A549 (cell line): Measurements from ENCODE around the gene F5. TPM values are rescaled to one million over a fixed set of nuclear protein-coding genes. Genes with fewer than 3 reads are reported as not detected.

Experiments
- ATAC-seq, 2 experiments: fragments of 200-7000 bp in 1 of 2; fragments of >200 bp in 1 of 2; cut with Nextera tagmentation in 1 of 2; cut with Tn5 transposase in 1 of 2; 3 replicates each; pipeline versions ENCODE4 v1.8.0 to v1.9.1; 2018 to 2020; ENCODE audit warnings: mild to moderate bottlenecking in 1 of 2, moderate library complexity in 1 of 2
- CTCF ChIA-PET: fragments of 300-600 bp; sonication (Branson Sonifier 250); formaldehyde crosslinking; extraction: SDS; loops from one replicate; lab custom pipeline; 2021; ENCODE audit warnings: antibody characterized with exemption, inconsistent platforms; lab: Yijun Ruan, JAX
- POLR2A ChIA-PET: fragments of 350-600 bp; formaldehyde crosslinking; extraction: SDS; loops from one replicate; lab custom pipeline; 2021; ENCODE audit warnings: antibody characterized with exemption, inconsistent platforms; lab: Yijun Ruan, JAX
- DNase-seq, 2 experiments: peaks; one replicate each; pipeline versions ENCODE4 v3.0.0 to v3.0.0-alpha.2; 2011 to 2016; ENCODE audit warnings: low read depth in 1 of 2, low spot score in 1 of 2
- FAIRE-seq: peaks from 2 replicates; lab custom pipeline; 2011; peaks lifted over from hg19 to GRCh38; lab: Jason Lieb, UNC
- H3K27ac ChIP-seq, 2 experiments: fragments of >200 bp; sonication (Bioruptor Twin); formaldehyde crosslinking; 3 replicates each; pipeline ENCODE4 v1.5.1; 2016 to 2017
- H3K4me1 ChIP-seq: fragments of >200 bp; sonication (Bioruptor Twin); formaldehyde crosslinking; 3 replicates; pipeline ENCODE4 v1.6.1; 2016
- H3K4me2 ChIP-seq: fragments of >200 bp; sonication (Bioruptor Twin); formaldehyde crosslinking; 3 replicates; pipeline ENCODE4 v1.6.1; 2016
- H3K4me3 ChIP-seq: fragments of >200 bp; sonication (Bioruptor Twin); formaldehyde crosslinking; 3 replicates; pipeline ENCODE4 v1.5.1; 2016
- H3K9me3 ChIP-seq: fragments of >200 bp; sonication (Bioruptor Twin); formaldehyde crosslinking; 3 replicates; pipeline ENCODE4 v1.6.1; 2016
- CEBPB ChIP-seq, 2 experiments: fragments of >200 bp in 1 of 2; sonication (Bioruptor Twin) in 1 of 2; formaldehyde crosslinking in 1 of 2; IDR thresholded peaks; 2 replicates each; pipeline ENCODE4 v1.6.1; 2012 to 2016
- CHD2 ChIP-seq: fragments of 150-350 bp; IDR thresholded peaks from 2 replicates; pipeline ENCODE4 v1.6.1; 2014; ENCODE audit warnings: low read length; ENCODE audit not compliant: partially characterized antibody
- E2F6 ChIP-seq: IDR thresholded peaks from 2 replicates; pipeline ENCODE4 v1.6.1; 2012; ENCODE audit warnings: low read depth, borderline replicate concordance
- ESRRA ChIP-seq: fragments of 150-350 bp; IDR thresholded peaks from 2 replicates; pipeline ENCODE4 v1.6.1; 2014; ENCODE audit warnings: mild to moderate bottlenecking, low read length, borderline replicate concordance
- FOSB ChIP-seq: fragments of 250-450 bp; sonication (Bioruptor Pico); IDR thresholded peaks from 2 replicates; pipeline ENCODE4 v1.5.0; 2020; ENCODE audit warnings: mild to moderate bottlenecking, moderate library complexity
- FOXS1 ChIP-seq: fragments of 250-450 bp; sonication (Bioruptor Pico); IDR thresholded peaks from 2 replicates; pipeline ENCODE4 v1.5.0; 2020; ENCODE audit warnings: mild to moderate bottlenecking, moderate library complexity
- HOXB13 ChIP-seq: fragments of 250-450 bp; sonication (Bioruptor Pico); IDR thresholded peaks from 2 replicates; pipeline ENCODE4 v1.5.0; 2020; ENCODE audit warnings: low read depth, mild to moderate bottlenecking, moderate library complexity
- HOXB5 ChIP-seq: fragments of 250-450 bp; sonication (Bioruptor Pico); IDR thresholded peaks from 2 replicates; pipeline ENCODE4 v1.5.0; 2020; ENCODE audit warnings: mild to moderate bottlenecking, moderate library complexity
- KDM5A ChIP-seq: fragments of 200-600 bp; sonication (generic); IDR thresholded peaks from 2 replicates; pipeline ENCODE4 v1.6.1; 2016; ENCODE audit warnings: antibody characterized with exemption, mild to moderate bottlenecking
- MAFK ChIP-seq: fragments of 450-650 bp; IDR thresholded peaks from 2 replicates; pipeline ENCODE4 v1.6.1; 2014; ENCODE audit not compliant: partially characterized antibody
- MAZ ChIP-seq: fragments of 150-350 bp; IDR thresholded peaks from 2 replicates; pipeline ENCODE4 v1.6.1; 2014; ENCODE audit warnings: antibody characterized with exemption, low read depth, low read length, borderline replicate concordance
- NFE2L2 ChIP-seq: fragments of 150-350 bp; conservative IDR thresholded peaks from 2 replicates; pipeline ENCODE4 v1.6.1; 2014; ENCODE audit warnings: low read length
- PHF8 ChIP-seq: fragments of 200-600 bp; sonication (generic); IDR thresholded peaks from 2 replicates; pipeline ENCODE4 v1.6.1; 2016; ENCODE audit warnings: low read depth, mild to moderate bottlenecking, antibody characterized with exemption, moderate library complexity, borderline replicate concordance
- POLR2AphosphoS2 ChIP-seq: conservative IDR thresholded peaks from 2 replicates; pipeline ENCODE4 v1.6.1; 2012; ENCODE audit warnings: low read length, improper control_type of control experiment, inconsistent platforms
- RFX5 ChIP-seq: fragments of 450-650 bp; IDR thresholded peaks from 2 replicates; pipeline ENCODE4 v1.7.1; 2014; ENCODE audit warnings: antibody characterized with exemption, mild to moderate bottlenecking, moderate library complexity
- RNF2 ChIP-seq: fragments of 200-600 bp; sonication (generic); IDR thresholded peaks from 2 replicates; pipeline ENCODE4 v1.6.1; 2016; ENCODE audit warnings: low read depth, mild to moderate bottlenecking, antibody characterized with exemption, moderate library complexity, borderline replicate concordance
- SREBF2 ChIP-seq: fragments of 450-650 bp; IDR thresholded peaks from 2 replicates; pipeline ENCODE4 v1.6.1; 2014; ENCODE audit warnings: mild to moderate bottlenecking, moderate library complexity
- TP53 ChIP-seq: fragments of 250-450 bp; sonication (Bioruptor Pico); IDR thresholded peaks from 2 replicates; pipeline ENCODE4 v1.5.0; 2021; ENCODE audit warnings: mild to moderate bottlenecking, moderate library complexity
- ZNF302 ChIP-seq: fragments of 250-450 bp; sonication (Bioruptor Pico); IDR thresholded peaks from 2 replicates; pipeline ENCODE4 v1.9.0; 2021; ENCODE audit warnings: inconsistent platforms, mild to moderate bottlenecking, moderate library complexity
- WGBS: methylation state at CpG from one replicate; pipeline ENCODE4 v1.1.6; 2017; ENCODE audit errors: missing lambda C conversion rate; 5-methylcytosine and 5-hydroxymethylcytosine counted together
- polyA plus RNA-seq, 4 experiments: library from polyadenylated mRNA; depleted of rRNA in 3 of 4; stranded (reverse); fragments of >200 nt; fragmentation: RNase III in 1 of 4; extraction: RNeasy Plus Mini Kit Qiagen cat#74134 plus additional on column Dnase treatment in 1 of 4; gene quantifications; 2 replicates in 3 of 4; 3 replicates in 1 of 4; pipeline ENCODE4 v1.2.3, GENCODE V29; 2011 to 2017
- TF ChIP-seq, protein P1 (sequence below): fragments of 150-350 bp; IDR thresholded peaks from 2 replicates; pipeline ENCODE4 v1.6.1; 2014; ENCODE audit warnings: low read depth, mild to moderate bottlenecking, low read length
- TF ChIP-seq, protein P2 (sequence below): IDR thresholded peaks from 2 replicates; pipeline ENCODE4 v1.6.1; 2012
- TF ChIP-seq, protein P3 (sequence below): IDR thresholded peaks from 2 replicates; pipeline ENCODE4 v1.6.1; 2012

Gene F5
- polyA plus RNA-seq, 2 of the 4 experiments (the other 2 are of a cell fraction): 0.04 to 0.36 TPM

DNA sequence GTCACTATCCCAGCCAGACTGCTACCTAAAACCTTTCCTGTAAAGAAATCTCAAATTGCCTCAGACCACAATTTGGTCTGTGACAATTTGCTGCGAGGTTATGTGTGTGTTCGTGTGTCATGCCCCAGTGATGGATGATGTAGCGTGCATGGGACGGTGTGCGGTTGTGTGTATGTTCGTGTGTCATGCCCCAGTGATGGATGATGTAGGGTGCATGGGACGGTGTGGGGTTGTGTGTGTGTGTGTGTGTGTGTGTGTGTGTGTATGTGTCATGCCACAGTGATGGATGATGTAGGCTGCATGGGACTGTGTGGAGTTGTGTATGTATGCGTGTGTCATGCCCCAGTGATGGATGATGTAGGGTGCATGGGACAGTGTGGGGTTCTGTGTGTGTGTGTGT, 34.3 kb upstream of the F5 start:
- Histone ChIP-seq H3K27ac (no peak overlapping the region), H3K4me2 (no peak overlapping the region), H3K9me3 (no peaks in the 10 kb centered on the region), H3K4me1 (no peaks in the 10 kb centered on the region), H3K4me3 (no peak overlapping the region)
- POLR2A ChIA-PET: no interaction called here
- FAIRE-seq (no peak), ATAC-seq (no peak), DNase-seq (no peak)
- TF ChIP-seq MAZ (no peak), RFX5 (no peak)
- WGBS: 65% methylated on average over 8 of the region's 8 CpGs
- CTCF ChIA-PET: no interaction called here

DNA sequence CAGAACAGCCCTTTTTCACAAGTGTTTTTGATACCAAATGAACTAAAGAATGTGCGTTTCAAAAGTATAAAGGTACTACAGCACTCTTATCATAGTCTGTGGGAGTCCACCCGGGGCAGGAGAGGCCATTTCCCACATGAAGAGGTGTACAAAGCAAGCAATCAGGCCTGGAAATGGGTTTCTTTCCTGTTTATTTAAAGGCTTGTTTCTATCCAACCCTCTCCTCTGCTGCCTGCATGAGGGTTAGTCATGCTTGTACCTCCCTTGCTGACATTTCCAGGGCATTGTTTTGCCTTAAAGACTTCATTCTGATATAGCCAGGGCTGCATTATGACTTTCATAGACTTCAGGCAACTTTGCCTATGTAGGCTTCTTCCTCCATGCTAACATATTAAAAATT, 32.1 kb upstream of the F5 start:
- DNase-seq (no peak), ATAC-seq (no peak), FAIRE-seq (no peak)
- Histone ChIP-seq H3K27ac (no peak overlapping the region), H3K4me2 (no peak overlapping the region), H3K4me1 (no peaks in the 10 kb centered on the region), H3K4me3 (no peak overlapping the region), H3K9me3 (no peaks in the 10 kb centered on the region)
- no peak for TF ChIP-seq POLR2AphosphoS2
- no peak for TF ChIP-seq FOXS1 (CRISPR knock-in tag)
- TF ChIP-seq HOXB13: no peak
- TF ChIP-seq HOXB5 (CRISPR knock-in tag): no peak
- no peak for TF ChIP-seq CHD2
- TF ChIP-seq, protein P1, sequence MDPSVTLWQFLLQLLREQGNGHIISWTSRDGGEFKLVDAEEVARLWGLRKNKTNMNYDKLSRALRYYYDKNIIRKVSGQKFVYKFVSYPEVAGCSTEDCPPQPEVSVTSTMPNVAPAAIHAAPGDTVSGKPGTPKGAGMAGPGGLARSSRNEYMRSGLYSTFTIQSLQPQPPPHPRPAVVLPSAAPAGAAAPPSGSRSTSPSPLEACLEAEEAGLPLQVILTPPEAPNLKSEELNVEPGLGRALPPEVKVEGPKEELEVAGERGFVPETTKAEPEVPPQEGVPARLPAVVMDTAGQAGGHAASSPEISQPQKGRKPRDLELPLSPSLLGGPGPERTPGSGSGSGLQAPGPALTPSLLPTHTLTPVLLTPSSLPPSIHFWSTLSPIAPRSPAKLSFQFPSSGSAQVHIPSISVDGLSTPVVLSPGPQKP: no peak
- CTCF ChIA-PET: interaction anchor here (1.0 kb wide), 1 partner anchor 35 kb away, joined by 3 read pairs; no protein-coding TSS in a partner anchor
- WGBS: 5% methylated on average over 2 of the region's 2 CpGs
- POLR2A ChIA-PET: no interaction called here

DNA sequence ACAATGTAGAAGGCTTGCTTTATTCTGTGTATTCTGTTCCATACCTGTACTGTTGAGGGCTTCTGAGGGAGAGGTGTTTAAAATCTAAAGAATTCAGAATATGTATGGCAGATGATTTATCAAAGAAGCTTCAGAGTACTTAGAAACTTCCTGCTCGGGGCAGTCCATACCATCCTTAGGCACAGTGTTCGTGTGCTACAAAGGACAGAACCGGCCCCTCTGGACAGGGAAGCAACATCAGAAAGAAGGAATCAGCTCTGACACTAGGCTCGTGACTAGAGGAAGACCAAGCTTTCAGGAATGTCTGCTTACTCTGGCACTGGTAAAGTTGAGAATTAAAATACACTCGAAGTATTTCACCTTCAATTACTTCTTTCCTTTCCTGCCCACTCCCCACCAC, 29.5 kb upstream of the F5 start:
- ChIA-PET POLR2A (no interaction called here), CTCF (interaction anchor here (1.3 to 3.6 kb wide), 4 partner anchors 14 to 194 kb away, joined by 3 to 13 read pairs (median 5); no protein-coding TSS in a partner anchor)
- no peak for ATAC-seq
- no peak for FAIRE-seq
- Histone ChIP-seq H3K4me3 (no peak overlapping the region), H3K4me1 (no peaks in the 10 kb centered on the region), H3K9me3 (no peaks in the 10 kb centered on the region), H3K27ac (no peak overlapping the region), H3K4me2 (no peak overlapping the region)
- DNase-seq: no peak
- WGBS: 9% methylated on average over 5 of the region's 5 CpGs
- TF ChIP-seq KDM5A: no peak

GRCh38 chr1:169610858-169611257, 24.6 kb upstream of the F5 start:
- H3K27ac ChIP-seq: no peak overlapping the region
- H3K4me2 ChIP-seq: no peak overlapping the region
- no peak for DNase-seq
- TF ChIP-seq CEBPB (IDR thresholded peaks at IDR 0.05): 0 out of 4 replicates have a peak, but pooled peaks of 1 of the 2 experiments have one; percentile 16
- TF ChIP-seq, protein P2, sequence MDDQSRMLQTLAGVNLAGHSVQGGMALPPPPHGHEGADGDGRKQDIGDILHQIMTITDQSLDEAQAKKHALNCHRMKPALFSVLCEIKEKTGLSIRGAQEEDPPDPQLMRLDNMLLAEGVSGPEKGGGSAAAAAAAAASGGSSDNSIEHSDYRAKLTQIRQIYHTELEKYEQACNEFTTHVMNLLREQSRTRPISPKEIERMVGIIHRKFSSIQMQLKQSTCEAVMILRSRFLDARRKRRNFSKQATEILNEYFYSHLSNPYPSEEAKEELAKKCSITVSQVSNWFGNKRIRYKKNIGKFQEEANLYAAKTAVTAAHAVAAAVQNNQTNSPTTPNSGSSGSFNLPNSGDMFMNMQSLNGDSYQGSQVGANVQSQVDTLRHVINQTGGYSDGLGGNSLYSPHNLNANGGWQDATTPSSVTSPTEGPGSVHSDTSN: no peak
- H3K4me3 ChIP-seq: no peak overlapping the region
- POLR2A ChIA-PET: no interaction called here
- H3K4me1 ChIP-seq: no peaks in the 10 kb centered on the region
- ATAC-seq: no peak
- FAIRE-seq: no peak
- no peaks in the 10 kb centered on the region for H3K9me3 ChIP-seq
- CTCF ChIA-PET: interaction anchor here (1.7 to 3.0 kb wide), 2 partner anchors 9 to 199 kb away, joined by 5 to 13 read pairs; no protein-coding TSS in a partner anchor
- 13% methylated on average over 6 of the region's 6 CpGs for WGBS

- ChIA-PET POLR2A (no interaction called here), CTCF (interaction anchor here (1.0 to 1.7 kb wide), 3 partner anchors 9 to 199 kb away, joined by 3 to 6 read pairs (median 5); no protein-coding TSS in a partner anchor)
- FAIRE-seq: no peak
- ATAC-seq: no peak
- no peaks in the 10 kb centered on the region for H3K4me1 ChIP-seq
- H3K9me3 ChIP-seq: no peaks in the 10 kb centered on the region
- no peak for TF ChIP-seq NFE2L2
- TF ChIP-seq SREBF2: no peak
- TF ChIP-seq ESRRA: no peak
- no peak for TF ChIP-seq TP53 (CRISPR knock-in tag)
- TF ChIP-seq, protein P3, sequence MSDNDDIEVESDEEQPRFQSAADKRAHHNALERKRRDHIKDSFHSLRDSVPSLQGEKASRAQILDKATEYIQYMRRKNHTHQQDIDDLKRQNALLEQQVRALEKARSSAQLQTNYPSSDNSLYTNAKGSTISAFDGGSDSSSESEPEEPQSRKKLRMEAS: no peak
- no peak for TF ChIP-seq PHF8
- no peak for TF ChIP-seq ZNF302 (CRISPR knock-in tag)
- no peak for TF ChIP-seq MAFK
- no peak for TF ChIP-seq E2F6
- no peak for TF ChIP-seq RNF2
- no peak for TF ChIP-seq FOSB
- H3K4me2 ChIP-seq: no peak overlapping the region
- no peak for DNase-seq
- no peak overlapping the region for H3K4me3 ChIP-seq
- H3K27ac ChIP-seq: no peak overlapping the region
- WGBS: 4% methylated on average over 1 of the region's 1 CpG
Measured at GRCh38 chr1:169610108-169610507, 23.8 kb upstream of the F5 start.
